Measurements from ENCODE around the gene FRS3. TPM values are rescaled to one million over a fixed set of nuclear protein-coding genes. Genes with fewer than 3 reads are reported as not detected.

Gene FRS3
- total and polyA plus RNA-seq, 2 of the 13 experiments (the other 11 are each of a cell fraction or from before 2014, with no cell fraction given) = 3.0 to 7.4 TPM

GRCh38 chr6:41779788-41780550, at the start of gene FRS3 (continued):
- TF ChIP-seq POGK (CRISPR knock-in tag; conservative IDR thresholded peaks at IDR 0.05) = peak; percentile 98
- 0 out of 2 replicates have a peak, but pooled peaks have one; percentile 57 for TF ChIP-seq ZNF598 (CRISPR knock-in tag; IDR thresholded peaks at IDR 0.05; ENCODE audit: borderline replicate concordance)
- no peak for TF ChIP-seq RFX3 (CRISPR knock-in tag; IDR thresholded peaks at IDR 0.05)
- no peak for TF ChIP-seq ZNF615 (CRISPR knock-in tag; IDR thresholded peaks at IDR 0.05; ENCODE audit: borderline replicate concordance)
- TF ChIP-seq ZNF225 (CRISPR knock-in tag; IDR thresholded peaks at IDR 0.05) = no peak
- TF ChIP-seq ZNF530 (CRISPR knock-in tag; IDR thresholded peaks at IDR 0.05; ENCODE audit: low read depth) = no peak
- peak; percentile 56 for TF ChIP-seq SOX5 (CRISPR knock-in tag; IDR thresholded peaks at IDR 0.05; ENCODE audit: borderline replicate concordance)
- TF ChIP-seq CENPT (CRISPR knock-in tag; IDR thresholded peaks at IDR 0.05; ENCODE audit: low read depth) = no peak
- 0 out of 2 replicates have a peak, but pooled peaks have one; percentile 53 for TF ChIP-seq ZNF337 (CRISPR knock-in tag; IDR thresholded peaks at IDR 0.05; ENCODE audit: borderline replicate concordance, low read depth)
- 0 out of 2 replicates have a peak, but pooled peaks have one; percentile 38 for TF ChIP-seq ZBTB3 (CRISPR knock-in tag; IDR thresholded peaks at IDR 0.05; ENCODE audit: borderline replicate concordance, low read depth)
- no peak for TF ChIP-seq ZFP82 (CRISPR knock-in tag; IDR thresholded peaks at IDR 0.05; ENCODE audit: borderline replicate concordance)
- TF ChIP-seq PREB (CRISPR knock-in tag; IDR thresholded peaks at IDR 0.05) = no peak
- no peak for TF ChIP-seq ZNF878 (CRISPR knock-in tag; IDR thresholded peaks at IDR 0.05)
- TF ChIP-seq IRF9 (CRISPR knock-in tag; IDR thresholded peaks at IDR 0.05; ENCODE audit: borderline replicate concordance) = no peak
- TF ChIP-seq TCF12 (IDR thresholded peaks at IDR 0.05) = no peak
- no peak for TF ChIP-seq TCF12 (CRISPR knock-in tag; IDR thresholded peaks at IDR 0.05)
- peak; percentile 84 for TF ChIP-seq RXRA (CRISPR knock-in tag; IDR thresholded peaks at IDR 0.05)
- TF ChIP-seq ZBTB34 (CRISPR knock-in tag; IDR thresholded peaks at IDR 0.05) = no peak
- TF ChIP-seq MAX (IDR thresholded peaks at IDR 0.05) = peak; percentile 60; the same call in 1 of the 2 replicates
- peak; percentile 71; the same call in 1 of the 2 replicates for TF ChIP-seq RBAK (CRISPR knock-in tag; IDR thresholded peaks at IDR 0.05)
- TF ChIP-seq ZBTB10 (CRISPR knock-in tag; IDR thresholded peaks at IDR 0.05; ENCODE audit: borderline replicate concordance) = no peak; the same call in 1 of the 2 replicates
